Measurements from ENCODE around the gene PTGDS.

DNA sequence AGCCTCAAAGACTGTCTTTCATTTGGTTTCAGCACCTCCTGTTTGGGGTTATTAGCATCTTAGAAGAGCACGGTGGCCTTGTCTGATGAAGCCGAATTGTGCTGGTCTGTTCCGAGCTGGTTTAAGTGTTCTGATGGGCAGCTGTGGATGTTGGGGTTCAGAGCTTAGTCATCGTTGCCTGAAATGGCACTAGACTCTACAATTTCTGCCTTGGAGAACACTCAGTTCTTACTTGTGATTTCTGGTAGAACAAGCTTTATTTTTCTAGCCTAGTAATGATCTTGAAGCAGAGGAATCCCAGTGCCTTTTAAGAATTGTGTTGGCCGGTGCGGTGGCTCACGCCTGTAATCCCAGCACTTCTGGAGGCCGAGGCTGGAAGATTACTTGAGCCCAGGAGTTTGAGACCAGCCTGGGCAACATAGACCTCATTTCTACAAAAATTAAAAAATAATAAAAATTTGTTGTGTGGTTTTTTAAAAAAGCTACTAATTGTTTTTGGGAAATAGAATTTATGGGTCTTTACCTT, 40.6 kb upstream of the PTGDS start:
- TF ChIP-seq, protein P1, sequence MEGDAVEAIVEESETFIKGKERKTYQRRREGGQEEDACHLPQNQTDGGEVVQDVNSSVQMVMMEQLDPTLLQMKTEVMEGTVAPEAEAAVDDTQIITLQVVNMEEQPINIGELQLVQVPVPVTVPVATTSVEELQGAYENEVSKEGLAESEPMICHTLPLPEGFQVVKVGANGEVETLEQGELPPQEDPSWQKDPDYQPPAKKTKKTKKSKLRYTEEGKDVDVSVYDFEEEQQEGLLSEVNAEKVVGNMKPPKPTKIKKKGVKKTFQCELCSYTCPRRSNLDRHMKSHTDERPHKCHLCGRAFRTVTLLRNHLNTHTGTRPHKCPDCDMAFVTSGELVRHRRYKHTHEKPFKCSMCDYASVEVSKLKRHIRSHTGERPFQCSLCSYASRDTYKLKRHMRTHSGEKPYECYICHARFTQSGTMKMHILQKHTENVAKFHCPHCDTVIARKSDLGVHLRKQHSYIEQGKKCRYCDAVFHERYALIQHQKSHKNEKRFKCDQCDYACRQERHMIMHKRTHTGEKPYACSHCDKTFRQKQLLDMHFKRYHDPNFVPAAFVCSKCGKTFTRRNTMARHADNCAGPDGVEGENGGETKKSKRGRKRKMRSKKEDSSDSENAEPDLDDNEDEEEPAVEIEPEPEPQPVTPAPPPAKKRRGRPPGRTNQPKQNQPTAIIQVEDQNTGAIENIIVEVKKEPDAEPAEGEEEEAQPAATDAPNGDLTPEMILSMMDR (IDR thresholded peaks at IDR 0.05) = no peak
- no peak for TF ChIP-seq POLR2A (IDR thresholded peaks at IDR 0.05)
